HG03060 (cell line): Measurements from ENCODE around the gene PI4K2A.

ENCODE experiments used
- ATAC-seq: cut with Tn5 transposase; IDR thresholded peaks from one replicate; pipeline ENCODE4 v1.9.1; 2021; ENCODE audit warnings: low read depth, moderate number of reproducible peaks; ENCODE audit not compliant: unreplicated experiment

Gene PI4K2A

GRCh38 chr10:97721871-97722780 is 81.7 kb downstream of the PI4K2A start:
- ATAC-seq = no peak

GRCh38 chr10:97723001-97723400 is 82.5 kb downstream of the PI4K2A start:
- no peak for ATAC-seq

- ATAC-seq = no peak
Observed at GRCh38 chr10:97724341-97724941, 84.0 kb downstream of the PI4K2A start.
